DMS153 treated with DMSO at 0.1 percent for 48 hours (cell line): ENCODE measurements around the gene PGAP3.
A peak's percentile ranks its signal among the peaks of the same experiment; 100 is the strongest.

Experiments used
- DNase-seq: peaks from one replicate; lab custom pipeline; 2025; ENCODE audit not compliant: unreplicated experiment; lab: John Stamatoyannopoulos, UW

The PGAP3 gene

GRCh38 chr17:39672522-39673334, 15.1 kb downstream of the PGAP3 start:
- no peak for DNase-seq

GRCh38 chr17:39671651-39672521, 16.0 kb downstream of the PGAP3 start:
- DNase-seq = no peak

GRCh38 chr17:39670746-39671145, 17.1 kb downstream of the PGAP3 start:
- no peak for DNase-seq

- no peak for DNase-seq
These were observed 17.7 kb downstream of the PGAP3 start for GRCh38 chr17:39669897-39670735.

- peak; percentile 39 for DNase-seq
These were observed 19.6 kb downstream of the PGAP3 start, which contains the start of gene PNMT for GRCh38 chr17:39667945-39668924. TSS of gene PNMT (plus strand) at chr17:39668453. CDS start at chr17:39668476, 23 bp downstream.

- DNase-seq = no peak
These were observed 20.5 kb downstream of the PGAP3 start for GRCh38 chr17:39667262-39667944.

GRCh38 chr17:39666601-39667261, 21.1 kb downstream of the PGAP3 start:
- no peak for DNase-seq

GRCh38 chr17:39666231-39666600, 21.6 kb downstream of the PGAP3 start:
- DNase-seq = no peak

- DNase-seq = no peak
These were observed 22.1 kb downstream of the PGAP3 start for GRCh38 chr17:39665642-39666224.

GRCh38 chr17:39664581-39665561, 23.0 kb downstream of the PGAP3 start, which contains the start of gene TCAP:
TSS of gene TCAP (plus strand) at chr17:39665349. CDS start at chr17:39665360, 11 bp downstream.
- no peak for DNase-seq

GRCh38 chr17:39663688-39664580, 23.9 kb downstream of the PGAP3 start:
- no peak for DNase-seq

GRCh38 chr17:39663340-39663687, 24.5 kb downstream of the PGAP3 start:
- DNase-seq = no peak

GRCh38 chr17:39662551-39663339, 25.1 kb downstream of the PGAP3 start:
- no peak for DNase-seq

- no peak for DNase-seq
These were observed 25.9 kb downstream of the PGAP3 start for GRCh38 chr17:39661744-39662541.
